DMS79 (cell line): Measurements from ENCODE around the gene HACD2.
"Not testable (repeated sequence)": the region's sequence is repeated elsewhere in the genome, so short reads cannot be mapped to it uniquely, and the experiment has no call there.

ENCODE experiments used
- DNase-seq: peaks from one replicate; lab custom pipeline; 2025; lab: John Stamatoyannopoulos, UW

The HACD2 gene

GRCh38 chr3:123611082-123611481 is 26.2 kb upstream of the HACD2 start:
- DNase-seq = no peak

- peak; percentile 79 for DNase-seq
Observed at GRCh38 chr3:123610331-123610730, 25.5 kb upstream of the HACD2 start.

GRCh38 chr3:123609063-123609462 is 24.2 kb upstream of the HACD2 start:
- no peak for DNase-seq

GRCh38 chr3:123608263-123608937 is 23.5 kb upstream of the HACD2 start:
- DNase-seq = no peak

GRCh38 chr3:123606527-123606926 is 21.7 kb upstream of the HACD2 start:
- DNase-seq = no peak

GRCh38 chr3:123605789-123606234 is 21.0 kb upstream of the HACD2 start:
- no peak for DNase-seq

- DNase-seq = not testable (repeated sequence)
Observed at GRCh38 chr3:123603153-123603552, 18.3 kb upstream of the HACD2 start.

- no peak for DNase-seq
Observed at GRCh38 chr3:123602325-123602724, 17.5 kb upstream of the HACD2 start.

- not testable (repeated sequence) for DNase-seq
Observed at GRCh38 chr3:123600863-123601262, 16.0 kb upstream of the HACD2 start.

GRCh38 chr3:123597561-123597960 is 12.7 kb upstream of the HACD2 start:
- no peak for DNase-seq

- DNase-seq = no peak
Observed at GRCh38 chr3:123595396-123596180, 10.7 kb upstream of the HACD2 start.

- no peak for DNase-seq
Observed at GRCh38 chr3:123593381-123593780, 8.5 kb upstream of the HACD2 start.

- DNase-seq = no peak
Observed at GRCh38 chr3:123590685-123591450, 6.0 kb upstream of the HACD2 start.

- DNase-seq = no peak
Observed at GRCh38 chr3:123587401-123587800, 2.5 kb upstream of the HACD2 start.

GRCh38 chr3:123586968-123587367 is 2.1 kb upstream of the HACD2 start:
- no peak for DNase-seq

- peak; percentile 90 for DNase-seq
Observed at GRCh38 chr3:123586131-123586530, 1.3 kb upstream of the HACD2 start.

- no peak for DNase-seq
Observed at GRCh38 chr3:123584284-123584987, 417 bp downstream of the HACD2 start.

GRCh38 chr3:123583561-123583960 is 1.3 kb downstream of the HACD2 start:
- no peak for DNase-seq

GRCh38 chr3:123582315-123582714 is 2.5 kb downstream of the HACD2 start:
- DNase-seq = no peak

- DNase-seq = no peak
Observed at GRCh38 chr3:123576122-123576521, 8.7 kb downstream of the HACD2 start.

GRCh38 chr3:123571973-123572365 is 12.9 kb downstream of the HACD2 start:
- no peak for DNase-seq
